NCI-H2107 treated with DMSO at 0.1 percent for 48 hours (cell line): ENCODE data around the gene ERBB4.

ENCODE experiments used
- DNase-seq: peaks from one replicate; lab custom pipeline; 2025; ENCODE audit not compliant: unreplicated experiment; lab: John Stamatoyannopoulos, UW

The ERBB4 gene

GRCh38 chr2:211941216-211941747, 597.3 kb downstream of the ERBB4 start:
- DNase-seq, result no peak

GRCh38 chr2:211939177-211939576, 599.4 kb downstream of the ERBB4 start:
- no peak for DNase-seq

- no peak for DNase-seq
Measured at GRCh38 chr2:211934811-211935210, 603.8 kb downstream of the ERBB4 start.

GRCh38 chr2:211931314-211931713, 607.3 kb downstream of the ERBB4 start:
- DNase-seq, result no peak

GRCh38 chr2:211930331-211930730, 608.3 kb downstream of the ERBB4 start:
- DNase-seq, result peak; percentile 12

- DNase-seq, result peak; percentile 43
Measured at GRCh38 chr2:211928201-211928600, 610.4 kb downstream of the ERBB4 start.

- no peak for DNase-seq
Measured at GRCh38 chr2:211923019-211923418, 615.6 kb downstream of the ERBB4 start.

GRCh38 chr2:211903961-211904360, 634.6 kb downstream of the ERBB4 start:
- DNase-seq, result no peak

GRCh38 chr2:211901226-211901846, 637.3 kb downstream of the ERBB4 start:
- DNase-seq, result no peak

GRCh38 chr2:211900518-211900917, 638.1 kb downstream of the ERBB4 start:
- no peak for DNase-seq

GRCh38 chr2:211900000-211900399, 638.6 kb downstream of the ERBB4 start:
- no peak for DNase-seq

- no peak for DNase-seq
Measured at GRCh38 chr2:211898702-211899101, 639.9 kb downstream of the ERBB4 start.

GRCh38 chr2:211881449-211881848, 657.2 kb downstream of the ERBB4 start:
- no peak for DNase-seq

- DNase-seq, result no peak
Measured at GRCh38 chr2:211879323-211879722, 659.3 kb downstream of the ERBB4 start.

GRCh38 chr2:211877061-211877460, 661.5 kb downstream of the ERBB4 start:
- no peak for DNase-seq

- DNase-seq, result no peak
Measured at GRCh38 chr2:211875488-211875887, 663.1 kb downstream of the ERBB4 start.

- DNase-seq, result no peak
Measured at GRCh38 chr2:211868996-211869533, 669.5 kb downstream of the ERBB4 start.

- DNase-seq, result no peak
Measured at GRCh38 chr2:211867845-211868451, 670.7 kb downstream of the ERBB4 start.

GRCh38 chr2:211864328-211864727, 674.3 kb downstream of the ERBB4 start:
- no peak for DNase-seq

GRCh38 chr2:211860224-211860623, 678.4 kb downstream of the ERBB4 start:
- DNase-seq, result no peak

GRCh38 chr2:211854832-211855231, 683.8 kb downstream of the ERBB4 start:
- DNase-seq, result no peak

GRCh38 chr2:211846714-211847113, 691.9 kb downstream of the ERBB4 start:
- DNase-seq, result no peak

- no peak for DNase-seq
Measured at GRCh38 chr2:211846036-211846400, 692.6 kb downstream of the ERBB4 start.
